BLaER1 treated with 17β-estradiol and CSF1 and Interleukin-3, amounts not matched to agents 10 nM and 100 nM (cell line): ENCODE measurements around the gene FES.

ENCODE experiments used
- H3K27ac ChIP-seq, 11 experiments: shearing (Covaris generic); formaldehyde crosslinking; 2 replicates each; pipeline ENCODE4 v1.8.1; 2022
- H3K27me3 ChIP-seq, 11 experiments: shearing (Covaris generic); formaldehyde crosslinking; 2 replicates each; pipeline ENCODE4 v1.8.1; 2022
- H3K36me3 ChIP-seq, 11 experiments: shearing (Covaris generic); formaldehyde crosslinking; 2 replicates each; pipeline ENCODE4 v1.8.1; 2022
- H3K4me1 ChIP-seq, 10 experiments: shearing (Covaris generic); formaldehyde crosslinking; 2 replicates each; pipeline ENCODE4 v1.8.1; 2022
- H3K4me2 ChIP-seq, 11 experiments: shearing (Covaris generic); formaldehyde crosslinking; 2 replicates each; pipeline ENCODE4 v1.8.1; 2022
- H3K4me3 ChIP-seq, 10 experiments: shearing (Covaris generic); formaldehyde crosslinking; 2 replicates each; pipeline ENCODE4 v1.8.1; 2022
- H3K9ac ChIP-seq, 11 experiments: shearing (Covaris generic); formaldehyde crosslinking; 2 replicates each; pipeline ENCODE4 v1.8.1; 2022
- H3K9me3 ChIP-seq, 11 experiments: shearing (Covaris generic); formaldehyde crosslinking; replicated peaks in 1 of 11; 2 replicates each; pipeline ENCODE4 v1.8.1; 2022
- H4K20me1 ChIP-seq, 11 experiments: shearing (Covaris generic); formaldehyde crosslinking; 2 replicates each; pipeline ENCODE4 v1.8.1; 2022
- Cebpa-rat ChIP-seq, 11 experiments: shearing (Covaris generic); IDR thresholded peaks; 2 replicates each; pipeline ENCODE4 v1.8.1; 2022

The FES gene

DNA sequence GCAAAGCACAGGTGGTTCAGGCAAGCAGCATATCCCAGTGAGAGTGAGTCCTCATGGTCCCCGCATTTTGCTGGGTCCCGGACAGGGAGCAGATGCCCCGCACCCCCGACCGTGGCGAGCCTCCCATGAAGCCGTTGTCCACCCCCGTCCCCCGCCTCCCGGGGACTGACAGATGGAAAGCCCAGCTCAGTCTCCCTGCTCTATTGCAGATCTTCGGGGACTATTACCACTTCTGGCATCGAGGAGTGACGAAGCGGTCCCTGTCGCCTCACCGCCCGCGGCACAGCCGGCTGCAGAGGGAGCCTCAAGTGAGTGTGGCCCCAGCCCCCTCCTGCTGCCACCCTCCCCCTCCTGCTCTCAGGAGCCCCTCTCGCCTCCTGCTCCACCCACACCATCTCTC, 8.3 kb upstream of the FES start:
- TF ChIP-seq Cebpa-rat (IDR thresholded peaks at IDR 0.05) = no peak
- H3K9me3 ChIP-seq = no peaks in the 10 kb centered on the region
- H3K4me2 ChIP-seq = peak overlapping the region in 4 of 11 experiments; percentile 3 to 100 (median 48); a peak in 2 of 22 replicates
- H4K20me1 ChIP-seq = peaks cover 29 to 91% (median 45%) of the 10 kb centered on the region in 11 experiments; a peak in 20 of 22 replicates
- peaks cover 51 to 75% (median 60%) of the 10 kb centered on the region in 11 experiments for H3K36me3 ChIP-seq
- peaks cover 21 to 48% (median 37%) of the 10 kb centered on the region in 10 experiments for H3K4me1 ChIP-seq
- no peak overlapping the region for H3K4me3 ChIP-seq
- H3K27ac ChIP-seq = no peak overlapping the region
- H3K9ac ChIP-seq = peak overlapping the region in 2 of 11 experiments; percentile 10 to 18; a peak in 2 of 22 replicates
- H3K27me3 ChIP-seq = no peaks in the 10 kb centered on the region

DNA sequence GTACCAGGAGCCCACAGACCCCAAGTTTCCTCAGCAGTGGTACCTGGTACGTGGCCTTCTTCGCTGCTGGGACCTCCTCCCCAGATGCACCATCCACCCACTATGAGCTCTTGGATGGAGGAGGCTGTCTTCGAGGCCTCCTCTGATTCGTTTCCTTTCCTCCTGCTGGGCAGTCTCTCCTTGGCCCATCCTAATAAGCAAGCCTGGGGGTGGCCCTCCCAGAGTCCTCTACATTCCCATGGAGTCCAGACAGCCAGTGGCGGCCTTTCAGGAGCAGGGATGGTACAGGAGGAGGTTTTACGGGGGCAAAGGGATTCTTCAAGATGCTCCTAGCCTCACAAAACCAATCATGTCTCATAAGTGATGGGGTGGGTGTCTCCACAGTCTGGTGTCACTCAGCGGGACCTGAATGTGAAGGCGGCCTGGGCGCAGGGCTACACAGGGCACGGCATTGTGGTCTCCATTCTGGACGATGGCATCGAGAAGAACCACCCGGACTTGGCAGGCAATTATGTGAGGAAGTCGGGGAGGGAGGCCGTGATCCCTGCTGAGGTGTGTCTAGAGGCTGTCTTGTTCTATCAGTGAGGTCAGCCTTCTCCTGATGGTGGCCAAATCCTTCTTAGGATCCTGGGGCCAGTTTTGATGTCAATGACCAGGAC, 7.7 kb upstream of the FES start:
- H3K36me3 ChIP-seq = peaks cover 57 to 81% (median 66%) of the 10 kb centered on the region in 11 experiments
- no peaks in the 10 kb centered on the region for H3K9me3 ChIP-seq
- no peaks in the 10 kb centered on the region for H3K27me3 ChIP-seq
- H3K4me1 ChIP-seq = peaks cover 21 to 47% (median 38%) of the 10 kb centered on the region in 10 experiments
- H3K27ac ChIP-seq = no peak overlapping the region
- no peak overlapping the region for H3K4me2 ChIP-seq
- H3K4me3 ChIP-seq = no peak overlapping the region
- H4K20me1 ChIP-seq = peaks cover 29 to 97% (median 45%) of the 10 kb centered on the region in 11 experiments; a peak in 20 of 22 replicates
- no peak for TF ChIP-seq Cebpa-rat (IDR thresholded peaks at IDR 0.05)
- H3K9ac ChIP-seq = no peak overlapping the region

DNA sequence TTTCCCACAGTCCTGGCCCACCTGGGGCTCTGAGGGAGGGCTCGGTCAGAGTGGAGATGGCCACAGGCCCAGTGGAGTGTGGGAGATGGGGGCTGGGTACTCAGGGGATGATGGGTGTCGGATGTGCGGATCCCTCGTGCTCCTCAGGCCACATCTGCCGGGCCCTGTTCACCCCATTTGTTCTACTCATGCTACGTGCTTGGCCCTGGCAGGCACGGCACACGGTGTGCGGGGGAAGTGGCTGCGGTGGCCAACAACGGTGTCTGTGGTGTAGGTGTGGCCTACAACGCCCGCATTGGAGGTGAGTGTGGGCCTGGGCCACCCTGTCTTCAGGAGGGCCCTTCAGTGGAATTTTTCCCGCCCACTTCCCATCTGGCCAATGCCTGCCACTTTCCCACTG, 7.0 kb upstream of the FES start:
- H3K36me3 ChIP-seq = peaks cover 63 to 87% (median 73%) of the 10 kb centered on the region in 11 experiments
- TF ChIP-seq Cebpa-rat (IDR thresholded peaks at IDR 0.05) = no peak
- H3K4me2 ChIP-seq = no peak overlapping the region
- H3K27me3 ChIP-seq = no peaks in the 10 kb centered on the region
- no peaks in the 10 kb centered on the region for H3K9me3 ChIP-seq
- no peak overlapping the region for H3K4me3 ChIP-seq
- no peak overlapping the region for H3K9ac ChIP-seq
- H4K20me1 ChIP-seq = peaks cover 22 to 98% (median 40%) of the 10 kb centered on the region in 11 experiments; a peak in 20 of 22 replicates
- H3K27ac ChIP-seq = no peak overlapping the region
- H3K4me1 ChIP-seq = peaks cover 27 to 49% (median 38%) of the 10 kb centered on the region in 10 experiments

DNA sequence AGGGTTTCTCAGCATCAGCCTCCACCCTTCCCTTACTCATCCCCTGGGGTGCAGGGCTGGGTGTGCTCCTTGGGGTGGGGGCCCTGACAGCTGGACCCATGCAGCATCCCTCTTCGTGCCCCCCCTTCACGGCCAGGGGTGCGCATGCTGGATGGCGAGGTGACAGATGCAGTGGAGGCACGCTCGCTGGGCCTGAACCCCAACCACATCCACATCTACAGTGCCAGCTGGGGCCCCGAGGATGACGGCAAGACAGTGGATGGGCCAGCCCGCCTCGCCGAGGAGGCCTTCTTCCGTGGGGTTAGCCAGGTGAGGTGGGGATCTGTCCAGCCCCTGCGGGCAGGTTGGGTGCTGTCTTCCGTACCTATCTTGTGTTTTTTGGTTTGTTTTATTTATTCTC, 6.3 kb upstream of the FES start:
- TF ChIP-seq Cebpa-rat (IDR thresholded peaks at IDR 0.05) = no peak
- Histone ChIP-seq H3K4me1 (peaks cover 29 to 49% (median 37%) of the 10 kb centered on the region in 10 experiments), H3K9ac (0 out of 22 replicates have a peak overlapping the region, but pooled peaks of 1 of the 11 experiments have one; percentile 11), H4K20me1 (peaks cover 16 to 92% (median 33%) of the 10 kb centered on the region in 11 experiments; a peak in 20 of 22 replicates), H3K36me3 (peaks cover 69 to 94% (median 78%) of the 10 kb centered on the region in 11 experiments), H3K4me3 (no peak overlapping the region), H3K27ac (no peak overlapping the region), H3K4me2 (no peak overlapping the region), H3K9me3 (no peaks in the 10 kb centered on the region), H3K27me3 (no peaks in the 10 kb centered on the region)

DNA sequence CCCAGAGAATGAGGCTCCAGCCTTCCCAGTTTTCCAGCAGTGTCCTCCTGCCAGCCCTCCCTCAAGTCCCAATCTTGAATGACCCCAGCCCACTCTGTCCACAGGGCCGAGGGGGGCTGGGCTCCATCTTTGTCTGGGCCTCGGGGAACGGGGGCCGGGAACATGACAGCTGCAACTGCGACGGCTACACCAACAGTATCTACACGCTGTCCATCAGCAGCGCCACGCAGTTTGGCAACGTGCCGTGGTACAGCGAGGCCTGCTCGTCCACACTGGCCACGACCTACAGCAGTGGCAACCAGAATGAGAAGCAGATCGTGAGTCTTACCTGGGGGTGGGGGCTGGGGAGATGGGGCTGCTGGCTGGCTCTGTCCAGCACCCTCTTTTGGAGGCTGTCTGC, 5.6 kb upstream of the FES start:
- Histone ChIP-seq H3K4me3 (no peak overlapping the region), H3K9ac (no peak overlapping the region), H3K4me2 (no peak overlapping the region), H4K20me1 (peaks cover 9 to 86% (median 26%) of the 10 kb centered on the region in 11 experiments; a peak in 20 of 22 replicates), H3K9me3 (no peaks in the 10 kb centered on the region), H3K4me1 (peaks cover 29 to 49% (median 37%) of the 10 kb centered on the region in 10 experiments), H3K36me3 (peaks cover 69 to 94% (median 78%) of the 10 kb centered on the region in 11 experiments), H3K27ac (no peak overlapping the region), H3K27me3 (no peaks in the 10 kb centered on the region)
- no peak for TF ChIP-seq Cebpa-rat (IDR thresholded peaks at IDR 0.05)

DNA sequence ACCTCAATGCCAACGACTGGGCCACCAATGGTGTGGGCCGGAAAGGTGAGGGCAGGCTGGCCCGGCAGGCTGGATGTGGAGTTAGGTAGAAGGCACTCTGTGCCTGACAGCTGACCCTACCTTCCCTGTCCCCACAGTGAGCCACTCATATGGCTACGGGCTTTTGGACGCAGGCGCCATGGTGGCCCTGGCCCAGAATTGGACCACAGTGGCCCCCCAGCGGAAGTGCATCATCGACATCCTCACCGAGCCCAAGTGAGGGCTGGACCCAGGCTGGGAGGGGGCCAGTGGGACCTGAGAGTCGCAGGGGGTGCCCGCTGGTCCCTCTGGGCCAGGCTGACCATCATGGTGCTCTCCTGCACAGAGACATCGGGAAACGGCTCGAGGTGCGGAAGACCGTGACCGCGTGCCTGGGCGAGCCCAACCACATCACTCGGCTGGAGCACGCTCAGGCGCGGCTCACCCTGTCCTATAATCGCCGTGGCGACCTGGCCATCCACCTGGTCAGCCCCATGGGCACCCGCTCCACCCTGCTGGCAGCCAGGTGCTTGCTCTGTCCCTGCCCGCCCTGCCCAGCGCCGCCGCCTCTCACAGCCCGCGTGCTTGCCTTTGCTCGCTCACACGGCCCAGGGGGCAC, 4.5 kb upstream of the FES start:
- TF ChIP-seq Cebpa-rat (IDR thresholded peaks at IDR 0.05) = no peak
- Histone ChIP-seq H3K4me3 (no peak overlapping the region), H3K9ac (no peak overlapping the region), H3K4me2 (no peak overlapping the region), H3K27me3 (no peaks in the 10 kb centered on the region), H4K20me1 (peaks cover 0 to 75% (median 15%) of the 10 kb centered on the region in 11 experiments; a peak in 17 of 22 replicates), H3K27ac (no peak overlapping the region), H3K36me3 (peaks cover 69 to 83% (median 77%) of the 10 kb centered on the region in 11 experiments), H3K9me3 (no peaks in the 10 kb centered on the region), H3K4me1 (peaks cover 26 to 45% (median 35%) of the 10 kb centered on the region in 10 experiments)

DNA sequence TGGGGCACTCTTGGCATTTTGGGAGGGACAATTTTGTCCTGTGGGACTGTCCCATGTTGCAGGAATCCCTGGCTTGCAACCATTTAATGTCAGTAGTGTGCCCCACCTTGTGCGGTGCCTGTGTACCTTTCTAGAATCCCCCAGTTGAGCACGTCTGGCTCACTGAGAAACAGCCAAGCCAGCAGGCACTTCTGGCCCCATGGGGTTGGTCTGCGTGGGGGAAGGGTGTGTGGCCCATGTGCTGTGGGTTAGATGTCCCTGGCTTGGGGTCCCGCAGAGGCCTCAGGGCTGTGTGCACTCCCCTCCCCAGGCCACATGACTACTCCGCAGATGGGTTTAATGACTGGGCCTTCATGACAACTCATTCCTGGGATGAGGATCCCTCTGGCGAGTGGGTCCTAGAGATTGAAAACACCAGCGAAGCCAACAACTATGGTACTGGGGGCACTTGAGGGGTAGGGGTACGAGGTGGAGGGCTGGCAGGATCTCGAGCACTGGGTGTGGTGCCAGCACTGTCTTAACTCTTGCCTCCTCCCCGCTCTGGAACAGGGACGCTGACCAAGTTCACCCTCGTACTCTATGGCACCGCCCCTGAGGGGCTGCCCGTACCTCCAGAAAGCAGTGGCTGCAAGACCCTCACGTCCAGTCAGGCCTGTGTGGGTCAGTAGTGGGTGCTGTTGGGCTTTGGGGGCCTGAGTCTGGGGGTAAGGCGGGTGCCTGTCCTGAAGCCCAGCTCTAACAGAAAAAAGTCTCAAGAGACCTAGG, 3.7 kb upstream of the FES start:
- Histone ChIP-seq H4K20me1 (peaks cover 0 to 68% (median 8%) of the 10 kb centered on the region in 11 experiments; a peak in 17 of 22 replicates), H3K9me3 (no peaks in the 10 kb centered on the region), H3K27me3 (no peaks in the 10 kb centered on the region), H3K4me3 (no peak overlapping the region), H3K36me3 (peaks cover 69 to 76% (median 72%) of the 10 kb centered on the region in 11 experiments), H3K4me1 (peaks cover 32 to 45% (median 37%) of the 10 kb centered on the region in 10 experiments), H3K27ac (no peak overlapping the region), H3K9ac (no peak overlapping the region), H3K4me2 (no peak overlapping the region)
- no peak for TF ChIP-seq Cebpa-rat (IDR thresholded peaks at IDR 0.05)

DNA sequence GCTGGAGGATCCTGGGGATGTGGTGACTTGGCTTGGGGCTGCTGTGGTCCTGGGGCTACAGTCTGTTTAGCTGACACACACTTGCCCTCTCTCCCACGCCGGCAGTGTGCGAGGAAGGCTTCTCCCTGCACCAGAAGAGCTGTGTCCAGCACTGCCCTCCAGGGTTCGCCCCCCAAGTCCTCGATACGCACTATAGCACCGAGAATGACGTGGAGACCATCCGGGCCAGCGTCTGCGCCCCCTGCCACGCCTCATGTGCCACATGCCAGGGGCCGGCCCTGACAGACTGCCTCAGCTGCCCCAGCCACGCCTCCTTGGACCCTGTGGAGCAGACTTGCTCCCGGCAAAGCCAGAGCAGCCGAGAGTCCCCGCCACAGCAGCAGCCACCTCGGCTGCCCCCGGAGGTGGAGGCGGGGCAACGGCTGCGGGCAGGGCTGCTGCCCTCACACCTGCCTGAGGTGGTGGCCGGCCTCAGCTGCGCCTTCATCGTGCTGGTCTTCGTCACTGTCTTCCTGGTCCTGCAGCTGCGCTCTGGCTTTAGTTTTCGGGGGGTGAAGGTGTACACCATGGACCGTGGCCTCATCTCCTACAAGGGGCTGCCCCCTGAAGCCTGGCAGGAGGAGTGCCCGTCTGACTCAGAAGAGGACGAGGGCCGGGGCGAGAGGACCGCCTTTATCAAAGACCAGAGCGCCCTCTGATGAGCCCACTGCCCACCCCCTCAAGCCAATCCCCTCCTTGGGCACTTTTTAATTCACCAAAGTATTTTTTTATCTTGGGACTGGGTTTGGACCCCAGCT, 2.9 kb upstream of the FES start:
- TF ChIP-seq Cebpa-rat (IDR thresholded peaks at IDR 0.05) = no peak
- H3K36me3 ChIP-seq = peaks cover 62 to 70% (median 67%) of the 10 kb centered on the region in 11 experiments
- H3K9ac ChIP-seq = peak overlapping the region in 5 of 11 experiments; percentile 89 to 97 (median 93); a peak in 2 of 22 replicates
- no peak overlapping the region for H3K4me3 ChIP-seq
- H3K4me1 ChIP-seq = peaks cover 35 to 49% (median 41%) of the 10 kb centered on the region in 10 experiments
- no peaks in the 10 kb centered on the region for H3K27me3 ChIP-seq
- H4K20me1 ChIP-seq = peaks cover 1 to 66% (median 3%) of the 10 kb centered on the region in 11 experiments; a peak in 14 of 22 replicates
- H3K4me2 ChIP-seq = 0 out of 22 replicates have a peak overlapping the region, but pooled peaks of 1 of the 11 experiments have one; percentile 99
- no peaks in the 10 kb centered on the region for H3K9me3 ChIP-seq
- H3K27ac ChIP-seq = no peak overlapping the region
